Suprapubic skin (tissue), 4 donors: ENCODE data around the gene SAMD11. TPM values are rescaled to one million over a fixed set of nuclear protein-coding genes. Genes with fewer than 3 reads are reported as not detected.

ENCODE experiments used
- DNase-seq, 2 donors: peaks; one replicate each; pipeline ENCODE4 v3.0.0-alpha.2; 2019; ENCODE audit warnings: low spot score in 2 of 2
- H3K27ac ChIP-seq: fragments of 200-600 bp; sonication (generic); one replicate; pipeline ENCODE4 v1.5.1; 2019
- H3K27me3 ChIP-seq: fragments of 200-600 bp; sonication (generic); one replicate; pipeline ENCODE4 v1.5.1; 2019
- H3K36me3 ChIP-seq: fragments of 200-600 bp; sonication (generic); one replicate; pipeline ENCODE4 v1.5.1; 2019
- H3K4me1 ChIP-seq: fragments of 200-600 bp; sonication (generic); one replicate; pipeline ENCODE4 v1.5.1; 2019
- H3K4me3 ChIP-seq: fragments of 200-600 bp; sonication (generic); one replicate; pipeline ENCODE4 v1.5.1; 2019; ENCODE audit warnings: mild to moderate bottlenecking
- H3K9me3 ChIP-seq: fragments of 200-600 bp; sonication (generic); one replicate; pipeline ENCODE4 v1.5.1; 2019
- CTCF ChIP-seq, 2 donors: fragments of 200-600 bp in 1 of 2; fragments of 450-650 bp in 1 of 2; sonication (generic) in 1 of 2; IDR thresholded peaks; one replicate each; pipeline ENCODE4 v1.5.1; 2016 to 2019; ENCODE audit warnings: antibody characterized with exemption in 2 of 2, mild to moderate bottlenecking in 1 of 2, moderate library complexity in 1 of 2
- EP300 ChIP-seq: sonication (generic); formaldehyde crosslinking; IDR thresholded peaks from one replicate; pipeline ENCODE4 v1.6.1; 2017; ENCODE audit warnings: antibody characterized with exemption
- POLR2A ChIP-seq, 2 donors: fragments of 450-650 bp; IDR thresholded peaks; one replicate each; pipeline ENCODE4 v1.6.1; 2017; ENCODE audit warnings: antibody characterized with exemption in 2 of 2, mild to moderate bottlenecking in 2 of 2, moderate library complexity in 2 of 2
- POLR2AphosphoS5 ChIP-seq, 3 donors: sonication (generic); formaldehyde crosslinking; IDR thresholded peaks; one replicate each; pipeline ENCODE4 v1.6.1; 2017; ENCODE audit warnings: antibody characterized with exemption in 3 of 3
- WGBS: methylation state at CpG from one replicate; pipeline ENCODE4 v1.1.5; 2018; 5-methylcytosine and 5-hydroxymethylcytosine counted together
- total RNA-seq, 4 donors: library from RNA; depleted of rRNA; stranded (reverse); fragments of >200 nt; gene quantifications; one replicate each; pipeline ENCODE4 v1.1.0, GENCODE V29; 2016

Gene SAMD11
- total RNA-seq, 4 donors from 2014 or later: 0.85 to 2.0 (median 1.5) TPM; not detected in 1

- WGBS: 46% methylated on average over 15 of the region's 15 CpGs
- no peak for TF ChIP-seq EP300
- no peak for TF ChIP-seq POLR2AphosphoS5 (IDR thresholded peaks at IDR 0.05)
- no peak for TF ChIP-seq POLR2A (IDR thresholded peaks at IDR 0.05)
- TF ChIP-seq CTCF (IDR thresholded peaks at IDR 0.05): no peak
These were observed 7.9 kb downstream of the SAMD11 start for GRCh38 chr1:931380-932172.

GRCh38 chr1:932173-932510 is 8.4 kb downstream of the SAMD11 start:
- 63% methylated on average over 16 of the region's 16 CpGs for WGBS

More at GRCh38 chr1:931380-932172, 7.9 kb downstream of the SAMD11 start:
- Histone ChIP-seq H3K36me3 (no peaks in the 10 kb centered on the region), H3K27ac (no peak overlapping the region), H3K27me3 (peaks cover 86% of the 10 kb centered on the region), H3K9me3 (no peaks in the 10 kb centered on the region), H3K4me3 (no peak overlapping the region), H3K4me1 (peaks cover 18% of the 10 kb centered on the region)
- DNase-seq: no peak

DNA sequence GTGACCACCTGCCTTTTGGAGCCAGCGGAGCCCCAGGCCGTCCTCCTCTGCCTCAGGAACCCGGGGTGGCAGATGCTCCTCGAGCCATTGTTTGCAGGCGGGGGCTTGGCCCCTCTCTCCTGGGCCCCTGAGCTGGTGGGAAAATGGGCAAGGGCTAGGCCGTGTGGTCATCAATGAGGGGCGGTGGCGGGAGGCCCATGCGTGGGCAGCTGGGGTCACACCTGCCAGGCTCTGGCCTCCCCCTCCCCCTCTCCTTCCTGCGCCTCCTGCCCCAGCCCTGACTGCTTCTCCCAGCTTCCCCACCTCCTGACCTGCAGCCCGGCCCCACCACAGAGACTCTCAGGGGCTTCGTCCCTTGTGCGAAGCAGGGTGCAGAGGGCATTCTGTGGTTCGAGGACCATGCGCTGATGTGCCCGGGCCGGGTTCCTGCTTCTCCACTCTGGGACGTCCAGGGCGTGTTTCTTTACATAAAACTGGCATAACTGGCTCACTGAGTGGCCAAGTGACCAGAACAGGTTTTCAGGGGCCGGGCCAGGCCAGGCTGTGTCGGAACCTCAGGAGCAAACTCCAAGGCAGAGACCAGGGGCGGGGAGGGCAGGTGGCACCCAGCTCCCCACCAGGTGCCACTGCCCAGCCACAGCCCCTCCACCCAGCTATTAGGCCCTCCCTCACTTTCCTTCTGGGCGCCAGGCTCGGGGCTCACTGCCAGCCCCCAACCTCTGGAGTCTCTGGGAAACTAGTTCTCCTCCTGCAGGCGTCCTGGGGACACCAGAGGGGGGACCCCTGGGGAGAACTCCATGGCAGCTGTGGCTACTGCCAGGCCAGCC is 9.3 kb downstream of the SAMD11 start:
- H3K9me3 ChIP-seq: no peaks in the 10 kb centered on the region
- H3K4me3 ChIP-seq: no peak overlapping the region
- TF ChIP-seq POLR2AphosphoS5 (IDR thresholded peaks at IDR 0.05) (no peak), CTCF (IDR thresholded peaks at IDR 0.05) (no peak), EP300 (no peak), POLR2A (IDR thresholded peaks at IDR 0.05) (no peak)
- H3K27me3 ChIP-seq: peaks cover 87% of the 10 kb centered on the region
- H3K36me3 ChIP-seq: no peaks in the 10 kb centered on the region
- no peak overlapping the region for H3K27ac ChIP-seq
- peaks cover 20% of the 10 kb centered on the region for H3K4me1 ChIP-seq
- WGBS: 84% methylated on average over 18 of the region's 25 CpGs
- DNase-seq: no peak

More at GRCh38 chr1:932173-932510, 8.4 kb downstream of the SAMD11 start:
- Histone ChIP-seq H3K27me3 (peaks cover 86% of the 10 kb centered on the region), H3K27ac (no peak overlapping the region), H3K4me1 (peaks cover 20% of the 10 kb centered on the region), H3K9me3 (no peaks in the 10 kb centered on the region), H3K36me3 (no peaks in the 10 kb centered on the region), H3K4me3 (no peak overlapping the region)
- DNase-seq: no peak
- no peak for TF ChIP-seq POLR2AphosphoS5 (IDR thresholded peaks at IDR 0.05)
- TF ChIP-seq POLR2A (IDR thresholded peaks at IDR 0.05): no peak
- no peak for TF ChIP-seq EP300
- TF ChIP-seq CTCF (IDR thresholded peaks at IDR 0.05): no peak

DNA sequence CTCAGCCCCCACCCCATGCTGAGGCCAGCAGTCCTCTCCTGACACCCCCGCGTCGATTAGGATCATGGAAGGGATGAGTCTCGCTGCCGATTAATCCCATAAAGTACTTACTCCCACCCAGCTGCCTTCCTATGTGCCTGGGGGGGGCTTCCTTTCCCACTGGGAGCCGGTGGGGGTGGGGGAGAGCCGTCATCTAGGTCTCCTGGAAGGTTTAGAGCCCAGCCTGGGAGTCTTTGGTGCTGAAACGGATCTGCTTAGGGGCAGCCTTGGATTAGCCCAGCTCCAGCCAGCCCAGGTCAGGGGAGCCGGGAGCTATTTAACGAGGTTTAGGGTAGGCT is 9.8 kb downstream of the SAMD11 start:
- no peak overlapping the region for H3K4me3 ChIP-seq
- TF ChIP-seq POLR2AphosphoS5 (IDR thresholded peaks at IDR 0.05) (no peak), POLR2A (IDR thresholded peaks at IDR 0.05) (no peak), CTCF (IDR thresholded peaks at IDR 0.05) (no peak), EP300 (no peak)
- 20% methylated on average over 3 of the region's 10 CpGs for WGBS
- no peaks in the 10 kb centered on the region for H3K36me3 ChIP-seq
- no peaks in the 10 kb centered on the region for H3K9me3 ChIP-seq
- DNase-seq: no peak
- H3K27ac ChIP-seq: no peak overlapping the region
- peaks cover 89% of the 10 kb centered on the region for H3K27me3 ChIP-seq
- H3K4me1 ChIP-seq: peaks cover 20% of the 10 kb centered on the region
